NCI-H1694 (cell line): ENCODE data around the gene NAV2.
A peak's percentile ranks its signal among the peaks of the same experiment; 100 is the strongest.
"Not testable (repeated sequence)": the region's sequence is repeated elsewhere in the genome, so short reads cannot be mapped to it uniquely, and the experiment has no call there.

Source experiments
- DNase-seq: peaks from one replicate; lab custom pipeline; 2025; lab: John Stamatoyannopoulos, UW

The NAV2 gene

GRCh38 chr11:19922689-19923035 is 210.0 kb downstream of the NAV2 start:
- no peak for DNase-seq

- no peak for DNase-seq
Observed at GRCh38 chr11:19923626-19924025, 211.0 kb downstream of the NAV2 start.

- DNase-seq = no peak
Observed at GRCh38 chr11:19924311-19924710, 211.7 kb downstream of the NAV2 start.

GRCh38 chr11:19924716-19925115 is 212.1 kb downstream of the NAV2 start:
- no peak for DNase-seq

- DNase-seq = not testable (repeated sequence)
Observed at GRCh38 chr11:19927403-19927802, 214.8 kb downstream of the NAV2 start.

GRCh38 chr11:19929147-19929546 is 216.5 kb downstream of the NAV2 start:
- no peak for DNase-seq

GRCh38 chr11:19929655-19930054 is 217.0 kb downstream of the NAV2 start:
- DNase-seq = no peak

- no peak for DNase-seq
Observed at GRCh38 chr11:19931141-19931770, 218.6 kb downstream of the NAV2 start.

- no peak for DNase-seq
Observed at GRCh38 chr11:19931771-19932369, 219.2 kb downstream of the NAV2 start.

- DNase-seq = no peak
Observed at GRCh38 chr11:19933132-19933735, 220.6 kb downstream of the NAV2 start.

- no peak for DNase-seq
Observed at GRCh38 chr11:19933801-19934488, 221.3 kb downstream of the NAV2 start.

GRCh38 chr11:19934828-19935259 is 222.2 kb downstream of the NAV2 start:
- no peak for DNase-seq

GRCh38 chr11:19935507-19935906 is 222.9 kb downstream of the NAV2 start:
- no peak for DNase-seq

- DNase-seq = no peak
Observed at GRCh38 chr11:19936461-19936860, 223.8 kb downstream of the NAV2 start.

- DNase-seq = peak; percentile 14
Observed at GRCh38 chr11:19938169-19938856, 225.7 kb downstream of the NAV2 start.

- DNase-seq = no peak
Observed at GRCh38 chr11:19938866-19939265, 226.2 kb downstream of the NAV2 start.

- DNase-seq = no peak
Observed at GRCh38 chr11:19939415-19939929, 226.8 kb downstream of the NAV2 start.

GRCh38 chr11:19940831-19941230 is 228.2 kb downstream of the NAV2 start:
- DNase-seq = no peak

GRCh38 chr11:19946681-19947080 is 234.0 kb downstream of the NAV2 start:
- DNase-seq = no peak

GRCh38 chr11:19947537-19948114 is 235.0 kb downstream of the NAV2 start:
- no peak for DNase-seq

- no peak for DNase-seq
Observed at GRCh38 chr11:19949606-19950005, 237.0 kb downstream of the NAV2 start.
